DMS114 treated with DMSO at 0.1 percent for 48 hours (cell line): Measurements from ENCODE around the gene GLYAT.

Source experiments
- DNase-seq: peaks from one replicate; lab custom pipeline; 2025; ENCODE audit not compliant: unreplicated experiment; lab: John Stamatoyannopoulos, UW

The GLYAT gene

DNA sequence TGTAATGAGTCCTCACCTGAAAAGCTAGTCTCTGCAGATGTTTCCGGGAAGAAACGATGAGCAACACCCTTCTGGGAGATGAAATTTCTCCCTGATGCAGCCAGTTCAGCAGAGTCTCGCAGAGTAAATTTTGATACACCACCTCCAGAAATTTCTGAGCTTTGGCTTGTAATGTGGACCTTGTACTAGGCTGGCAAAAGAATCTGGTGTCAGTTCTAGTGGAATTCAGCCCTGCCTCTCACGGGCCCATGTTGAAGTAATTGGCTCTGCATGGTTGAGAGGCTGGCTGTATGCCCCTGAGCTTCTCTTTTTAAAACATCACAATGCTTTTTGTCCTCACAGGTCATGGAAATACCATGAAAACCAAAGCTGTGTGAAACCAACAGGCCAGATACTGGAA lies at the start of gene GLYAT:
GLYAT (minus strand) TSS at position 125 of the 400 bp plus-strand sequence. CDS start 7,447 bp downstream, outside the sequence.
- no peak for DNase-seq

- no peak for DNase-seq
Measured at GRCh38 chr11:58781345-58781744, 49.6 kb upstream of the GLYAT start.

GRCh38 chr11:58780578-58780977 lies 48.8 kb upstream of the GLYAT start:
- no peak for DNase-seq

DNA sequence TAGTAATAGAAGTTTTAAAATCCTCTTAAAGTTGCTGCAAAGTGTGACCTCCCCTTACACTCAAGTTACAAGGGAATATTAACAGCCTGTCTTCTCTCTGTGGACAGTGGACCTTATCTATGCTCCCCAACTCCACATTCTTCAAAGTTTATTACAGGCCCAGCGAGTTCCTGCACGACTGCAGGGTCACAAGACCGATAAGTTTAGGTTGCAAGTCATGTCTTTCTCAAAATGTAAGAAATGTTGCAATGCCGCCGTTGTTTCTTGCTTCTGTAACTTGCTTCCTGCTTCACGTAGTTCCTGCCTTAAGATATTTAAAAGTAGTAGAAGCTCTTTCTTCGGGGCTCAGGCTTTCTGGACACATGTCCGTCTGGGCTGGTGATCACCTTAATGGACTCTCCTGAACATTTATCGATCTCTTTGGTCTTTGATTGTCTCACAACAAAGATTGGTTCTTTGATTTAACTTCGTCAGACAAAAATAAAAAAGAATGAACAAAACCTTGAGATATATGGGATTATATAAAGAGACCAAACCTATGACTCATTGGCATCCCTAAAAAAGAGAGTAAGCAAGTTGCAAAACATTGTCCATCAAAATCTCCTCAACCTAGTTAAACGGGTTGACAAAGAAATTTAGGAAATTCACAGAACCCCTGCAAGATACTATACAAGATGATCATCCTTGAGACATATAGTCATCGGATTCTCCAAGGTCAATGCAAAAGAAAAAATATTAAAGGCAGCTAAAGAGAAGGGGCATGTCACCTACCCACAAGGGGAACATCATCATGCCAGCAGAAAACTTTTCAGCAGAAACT lies 45.4 kb upstream of the GLYAT start:
- DNase-seq, result no peak

GRCh38 chr11:58775066-58775708 lies 43.4 kb upstream of the GLYAT start:
- DNase-seq, result no peak

GRCh38 chr11:58774164-58774593 lies 42.4 kb upstream of the GLYAT start:
- DNase-seq, result no peak

GRCh38 chr11:58773337-58773736 lies 41.6 kb upstream of the GLYAT start:
- no peak for DNase-seq

GRCh38 chr11:58772329-58773285 lies 40.9 kb upstream of the GLYAT start:
- no peak for DNase-seq

- no peak for DNase-seq
Measured at GRCh38 chr11:58771458-58771855, 39.7 kb upstream of the GLYAT start.

GRCh38 chr11:58770627-58771457 lies 39.1 kb upstream of the GLYAT start:
- DNase-seq, result no peak

DNA sequence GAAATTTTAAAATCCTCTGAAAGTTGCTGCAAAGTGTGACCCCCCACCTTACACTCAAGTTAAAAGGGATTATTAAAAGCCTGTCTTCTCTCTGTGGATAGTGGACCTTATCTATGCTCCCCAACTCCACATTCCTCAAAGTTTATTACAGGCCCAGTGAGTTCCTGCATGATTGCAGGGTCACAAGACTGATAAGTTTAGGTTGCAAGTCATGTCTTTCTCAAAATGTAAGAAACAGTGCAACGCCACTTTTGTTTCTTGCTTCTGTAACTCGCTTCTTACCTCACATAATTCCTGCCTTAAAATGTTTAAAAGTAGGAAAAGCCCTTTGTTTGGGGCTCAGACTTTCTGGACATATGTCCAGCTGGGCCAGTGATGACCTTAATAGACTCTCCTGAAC lies 38.4 kb upstream of the GLYAT start:
- no peak for DNase-seq

GRCh38 chr11:58769308-58769707 lies 37.6 kb upstream of the GLYAT start:
- DNase-seq, result no peak

DNA sequence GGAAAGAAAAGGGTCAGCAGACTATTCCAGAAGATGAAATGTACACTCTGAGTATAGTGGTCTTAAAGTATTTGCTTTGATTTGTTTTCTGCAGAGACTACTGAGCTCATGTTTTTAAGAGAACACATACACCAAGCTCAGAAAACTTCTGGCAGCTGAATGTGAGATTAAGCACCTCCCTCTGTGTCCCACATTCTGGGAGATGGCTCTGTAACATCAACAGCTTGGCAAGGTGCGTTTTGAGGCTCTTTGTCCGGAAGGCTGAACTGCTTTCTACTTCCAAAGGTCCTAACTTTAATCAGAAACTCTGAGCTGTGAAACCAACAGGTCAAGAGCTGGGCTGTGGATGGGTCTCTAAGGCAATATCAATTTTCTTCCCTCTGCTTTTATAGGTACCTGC lies 36.4 kb upstream of the GLYAT start:
- no peak for DNase-seq

GRCh38 chr11:58765078-58765477 lies 33.3 kb upstream of the GLYAT start:
- DNase-seq, result no peak

DNA sequence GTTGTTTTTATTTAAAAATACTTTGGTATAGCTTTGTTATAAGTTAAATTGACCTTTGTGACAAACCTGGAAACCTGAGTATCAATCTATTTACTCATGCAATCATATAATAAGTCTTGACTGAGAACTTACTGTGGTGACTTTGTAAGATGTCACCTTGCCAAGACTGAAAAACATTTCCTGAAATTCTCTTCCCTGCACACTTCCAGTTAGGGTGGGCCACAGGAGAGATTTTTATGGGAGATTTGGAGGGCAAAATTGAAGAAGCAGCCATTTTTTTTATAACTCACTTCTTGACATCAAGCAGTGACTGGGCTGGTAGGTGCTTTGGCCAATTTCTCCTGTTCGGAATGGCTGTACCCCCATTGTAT lies 31.4 kb upstream of the GLYAT start:
- DNase-seq, result no peak

- no peak for DNase-seq
Measured at GRCh38 chr11:58762284-58763119, 30.8 kb upstream of the GLYAT start.

- DNase-seq, result no peak
Measured at GRCh38 chr11:58757439-58757838, 25.7 kb upstream of the GLYAT start.

- no peak for DNase-seq
Measured at GRCh38 chr11:58745705-58746364, 14.1 kb upstream of the GLYAT start.
